Hair follicle dermal papilla cell (primary cell): ENCODE measurements around the gene NUP107. TPM values are rescaled to one million over a fixed set of nuclear protein-coding genes. Genes with fewer than 3 reads are reported as not detected.

Source experiments
- total RNA-seq: library from RNA; depleted of rRNA; stranded (reverse); fragments of >200 nt; gene quantifications from 2 replicates; pipeline ENCODE4 v1.2.3, GENCODE V29; 2012

The NUP107 gene
- 23.0 and 33.6 TPM in 2 replicates for total RNA-seq

GRCh38 chr12:68686595-68687521, at the start of gene NUP107:
NUP107 (plus strand) TSS chr12:68686978; CDS start chr12:68687066, 88 bp downstream.

GRCh38 chr12:68745904-68746571, 59.3 kb downstream of the NUP107 start, which contains the start of gene SLC35E3:
SLC35E3 (plus strand) TSS chr12:68746176; CDS start chr12:68746378, 202 bp downstream.

Other genes with a start within 250 kb of the NUP107 start
- 230 and 237 TPM in 2 replicates for gene RAP1B, start 76.1 kb upstream of the NUP107 start, total RNA-seq
- gene SLC35E3, start 59.2 kb downstream of the NUP107 start, total RNA-seq: 2.3 and 4.0 TPM in 2 replicates
- gene MDM2, start 121.2 kb downstream of the NUP107 start, total RNA-seq: 147 and 197 TPM in 2 replicates
- gene CPM, start 246.2 kb downstream of the NUP107 start, total RNA-seq: 90.2 and 164 TPM in 2 replicates